GM18907 (cell line): ENCODE results near the gene FCMR.

Experiments
- ATAC-seq: cut with Tn5 transposase; IDR thresholded peaks from one replicate; pipeline ENCODE4 v1.9.1; 2021; ENCODE audit warnings: mild to moderate bottlenecking, moderate library complexity; ENCODE audit not compliant: unreplicated experiment

Gene FCMR

GRCh38 chr1:206951318-206952100 is 29.8 kb upstream of the FCMR start:
- ATAC-seq: peak; percentile 57

- ATAC-seq: no peak
Observed at GRCh38 chr1:206949641-206950040, 27.9 kb upstream of the FCMR start.

GRCh38 chr1:206949208-206949607 is 27.5 kb upstream of the FCMR start:
- no peak for ATAC-seq

GRCh38 chr1:206947255-206947654 is 25.5 kb upstream of the FCMR start:
- no peak for ATAC-seq

- no peak for ATAC-seq
Observed at GRCh38 chr1:206946261-206946660, 24.5 kb upstream of the FCMR start, which contains the start of gene PIGR. TSS of gene PIGR (minus strand) at chr1:206946466. CDS start at chr1:206940531, 5,935 bp downstream.

- ATAC-seq: no peak
Observed at GRCh38 chr1:206945779-206946178, 24.0 kb upstream of the FCMR start.

- ATAC-seq: no peak
Observed at GRCh38 chr1:206944703-206945102, 23.0 kb upstream of the FCMR start.

GRCh38 chr1:206941766-206942418 is 20.2 kb upstream of the FCMR start:
- no peak for ATAC-seq

- no peak for ATAC-seq
Observed at GRCh38 chr1:206940588-206940936, 18.8 kb upstream of the FCMR start.

- no peak for ATAC-seq
Observed at GRCh38 chr1:206939841-206940587, 18.3 kb upstream of the FCMR start.

- no peak for ATAC-seq
Observed at GRCh38 chr1:206939131-206939530, 17.4 kb upstream of the FCMR start.

- ATAC-seq: no peak
Observed at GRCh38 chr1:206937425-206937824, 15.7 kb upstream of the FCMR start.

GRCh38 chr1:206935491-206936067 is 13.8 kb upstream of the FCMR start:
- ATAC-seq: no peak

GRCh38 chr1:206933333-206933945 is 11.7 kb upstream of the FCMR start:
- no peak for ATAC-seq

GRCh38 chr1:206932177-206932576 is 10.4 kb upstream of the FCMR start:
- ATAC-seq: no peak

GRCh38 chr1:206931709-206932108 is 10.0 kb upstream of the FCMR start:
- ATAC-seq: no peak

- peak; percentile 74 for ATAC-seq
Observed at GRCh38 chr1:206930210-206930798, 8.6 kb upstream of the FCMR start.

GRCh38 chr1:206929524-206929923 is 7.8 kb upstream of the FCMR start:
- ATAC-seq: no peak

- ATAC-seq: no peak
Observed at GRCh38 chr1:206926286-206926685, 4.5 kb upstream of the FCMR start.

GRCh38 chr1:206925106-206925736 is 3.5 kb upstream of the FCMR start:
- ATAC-seq: peak; percentile 52
